Measurements from ENCODE around the gene CRCP. TPM values are rescaled to one million over a fixed set of nuclear protein-coding genes. Genes with fewer than 3 reads are reported as not detected.
"Not testable (repeated sequence)": the region's sequence is repeated elsewhere in the genome, so short reads cannot be mapped to it uniquely, and the experiment has no call there.

CRCP gene
- polyA plus RNA-seq, 5 donors, result 27.7 to 39.9 (median 34.9) TPM

- not testable (repeated sequence) for DNase-seq
Measured at GRCh38 chr7:66102168-66102567, 12.5 kb upstream of the CRCP start.

- not testable (repeated sequence) for DNase-seq
Measured at GRCh38 chr7:66103994-66104393, 10.7 kb upstream of the CRCP start.

- DNase-seq, result no peak
Measured at GRCh38 chr7:66105263-66105748, 9.3 kb upstream of the CRCP start.

GRCh38 chr7:66108410-66108809, 6.2 kb upstream of the CRCP start:
- DNase-seq, result not testable (repeated sequence)

GRCh38 chr7:66110856-66111255, 3.8 kb upstream of the CRCP start:
- no peak for DNase-seq

GRCh38 chr7:66116680-66117420, 2.2 kb downstream of the CRCP start:
- DNase-seq, result not testable (repeated sequence)

- DNase-seq, result no peak
Measured at GRCh38 chr7:66118603-66119002, 4.0 kb downstream of the CRCP start.

- DNase-seq, result peak; percentile 14 to 25
Measured at GRCh38 chr7:66119245-66119850, 4.7 kb downstream of the CRCP start.

- no peak for DNase-seq
Measured at GRCh38 chr7:66123175-66123528, 8.5 kb downstream of the CRCP start.

- DNase-seq, result not testable (repeated sequence)
Measured at GRCh38 chr7:66124569-66124861, 9.9 kb downstream of the CRCP start.

- DNase-seq, result no peak
Measured at GRCh38 chr7:66125052-66125694, 10.5 kb downstream of the CRCP start.

GRCh38 chr7:66125781-66126352, 11.2 kb downstream of the CRCP start:
- DNase-seq, result not testable (repeated sequence)

- not testable (repeated sequence) for DNase-seq
Measured at GRCh38 chr7:66127172-66127571, 12.5 kb downstream of the CRCP start.

- no peak for DNase-seq
Measured at GRCh38 chr7:66138994-66139752, 24.5 kb downstream of the CRCP start.

- peak; percentile 74 to 78 for DNase-seq
Measured at GRCh38 chr7:66140924-66141323, 26.3 kb downstream of the CRCP start.

- no peak for DNase-seq
Measured at GRCh38 chr7:66142334-66142733, 27.7 kb downstream of the CRCP start.

- DNase-seq, result no peak
Measured at GRCh38 chr7:66142996-66143395, 28.3 kb downstream of the CRCP start.

GRCh38 chr7:66143876-66144332, 29.3 kb downstream of the CRCP start:
- no peak for DNase-seq

- DNase-seq, result peak; percentile 85 to 87
Measured at GRCh38 chr7:66145400-66146104, 30.9 kb downstream of the CRCP start.

GRCh38 chr7:66146701-66147100, 32.1 kb downstream of the CRCP start:
- no peak for DNase-seq

GRCh38 chr7:66147657-66148056, 33.0 kb downstream of the CRCP start:
- DNase-seq, result not testable (repeated sequence)

Data from right lung (tissue), 5 donors.